Putamen (tissue), 1 donor: ENCODE data around the gene KRT85.
"Not testable (repeated sequence)": the region's sequence is repeated elsewhere in the genome, so short reads cannot be mapped to it uniquely, and the experiment has no call there.

Experiments
- DNase-seq: peaks from one replicate; pipeline ENCODE4 v3.0.0-alpha.2; 2016; ENCODE audit warnings: low spot score

KRT85 gene

GRCh38 chr12:52366738-52367485 lies at the start of gene KRT85:
Gene KRT85 (minus strand): TSS chr12:52367481. CDS start chr12:52367405, 76 bp downstream.
- no peak for DNase-seq

GRCh38 chr12:52416795-52417194 lies 49.5 kb upstream of the KRT85 start:
- DNase-seq, result no peak

GRCh38 chr12:52415870-52416750 lies 48.8 kb upstream of the KRT85 start:
- DNase-seq, result no peak

GRCh38 chr12:52414936-52415335 lies 47.7 kb upstream of the KRT85 start:
- DNase-seq, result no peak

- no peak for DNase-seq
Measured at GRCh38 chr12:52413782-52414345, 46.6 kb upstream of the KRT85 start.

GRCh38 chr12:52413202-52413601 lies 45.9 kb upstream of the KRT85 start:
- no peak for DNase-seq

GRCh38 chr12:52411815-52412214 lies 44.5 kb upstream of the KRT85 start:
- no peak for DNase-seq

- DNase-seq, result not testable (repeated sequence)
Measured at GRCh38 chr12:52410589-52411248, 43.4 kb upstream of the KRT85 start.

- no peak for DNase-seq
Measured at GRCh38 chr12:52407918-52408317, 40.6 kb upstream of the KRT85 start.

GRCh38 chr12:52405922-52406385 lies 38.7 kb upstream of the KRT85 start, which contains the start of gene KRT82:
Gene KRT82 (minus strand): TSS chr12:52406335. CDS start chr12:52406277, 58 bp downstream.
- no peak for DNase-seq

GRCh38 chr12:52404951-52405350 lies 37.7 kb upstream of the KRT85 start:
- DNase-seq, result no peak

GRCh38 chr12:52403561-52403960 lies 36.3 kb upstream of the KRT85 start:
- no peak for DNase-seq

- DNase-seq, result no peak
Measured at GRCh38 chr12:52402873-52403540, 35.7 kb upstream of the KRT85 start.

- DNase-seq, result no peak
Measured at GRCh38 chr12:52402377-52402776, 35.1 kb upstream of the KRT85 start.

GRCh38 chr12:52401926-52402325 lies 34.6 kb upstream of the KRT85 start:
- DNase-seq, result no peak

GRCh38 chr12:52401526-52401925 lies 34.2 kb upstream of the KRT85 start:
- DNase-seq, result no peak

- no peak for DNase-seq
Measured at GRCh38 chr12:52400906-52401305, 33.6 kb upstream of the KRT85 start.

- no peak for DNase-seq
Measured at GRCh38 chr12:52399756-52400155, 32.5 kb upstream of the KRT85 start.

GRCh38 chr12:52398176-52398575 lies 30.9 kb upstream of the KRT85 start:
- no peak for DNase-seq

GRCh38 chr12:52396656-52397055 lies 29.4 kb upstream of the KRT85 start:
- DNase-seq, result no peak

- DNase-seq, result no peak
Measured at GRCh38 chr12:52395761-52396434, 28.6 kb upstream of the KRT85 start.
